Occipital lobe (tissue), 2 donors: ENCODE data around the gene SNURF. TPM values are rescaled to one million over a fixed set of nuclear protein-coding genes. Genes with fewer than 3 reads are reported as not detected.
"Not testable (repeated sequence)": the region's sequence is repeated elsewhere in the genome, so short reads cannot be mapped to it uniquely, and the experiment has no call there.

Source experiments
- DNase-seq: peaks from one replicate; lab custom pipeline; 2025; lab: John Stamatoyannopoulos, UW
- total RNA-seq: library from RNA; depleted of rRNA; stranded (reverse); fragments of >200 nt; gene quantifications from one replicate; pipeline ENCODE4 v1.2.3, GENCODE V29; 2014

SNURF gene
- 51.9 TPM for total RNA-seq

- DNase-seq = peak; percentile 63
Observed at GRCh38 chr15:24954783-24955530, at the start of gene SNURF, which contains the start of gene SNRPN. TSS of gene SNURF (plus strand) at chr15:24954987. CDS start at chr15:24955049, 62 bp downstream. TSS of gene SNRPN (plus strand) at chr15:24954987. CDS start at chr15:24974454, 19,467 bp downstream.

GRCh38 chr15:24916305-24917009 is 38.3 kb upstream of the SNURF start:
- no peak for DNase-seq

- no peak for DNase-seq
Observed at GRCh38 chr15:24917431-24917830, 37.4 kb upstream of the SNURF start.

- DNase-seq = no peak
Observed at GRCh38 chr15:24919446-24919845, 35.3 kb upstream of the SNURF start.

- not testable (repeated sequence) for DNase-seq
Observed at GRCh38 chr15:24922781-24923180, 32.0 kb upstream of the SNURF start.

DNA sequence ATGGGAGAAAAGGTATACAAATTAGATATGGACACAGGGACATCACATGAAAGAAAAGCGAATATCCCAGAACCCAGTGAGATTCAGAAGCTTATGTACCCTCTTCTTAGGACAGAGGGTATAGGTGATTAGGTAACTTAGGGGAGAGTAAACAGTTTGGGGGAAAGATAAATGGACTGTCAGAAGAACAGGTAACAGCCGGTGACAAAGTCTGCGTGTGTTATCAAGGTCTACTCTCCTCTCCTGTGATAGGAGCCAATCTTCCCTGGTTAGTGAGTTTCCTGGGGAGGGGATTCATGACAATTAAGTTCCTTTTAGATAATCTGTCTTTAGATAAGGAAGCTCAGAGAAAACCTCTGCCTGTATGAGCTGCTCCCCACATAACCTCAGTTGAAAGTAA is 30.6 kb upstream of the SNURF start:
- no peak for DNase-seq

- DNase-seq = no peak
Observed at GRCh38 chr15:24924621-24925020, 30.2 kb upstream of the SNURF start.

DNA sequence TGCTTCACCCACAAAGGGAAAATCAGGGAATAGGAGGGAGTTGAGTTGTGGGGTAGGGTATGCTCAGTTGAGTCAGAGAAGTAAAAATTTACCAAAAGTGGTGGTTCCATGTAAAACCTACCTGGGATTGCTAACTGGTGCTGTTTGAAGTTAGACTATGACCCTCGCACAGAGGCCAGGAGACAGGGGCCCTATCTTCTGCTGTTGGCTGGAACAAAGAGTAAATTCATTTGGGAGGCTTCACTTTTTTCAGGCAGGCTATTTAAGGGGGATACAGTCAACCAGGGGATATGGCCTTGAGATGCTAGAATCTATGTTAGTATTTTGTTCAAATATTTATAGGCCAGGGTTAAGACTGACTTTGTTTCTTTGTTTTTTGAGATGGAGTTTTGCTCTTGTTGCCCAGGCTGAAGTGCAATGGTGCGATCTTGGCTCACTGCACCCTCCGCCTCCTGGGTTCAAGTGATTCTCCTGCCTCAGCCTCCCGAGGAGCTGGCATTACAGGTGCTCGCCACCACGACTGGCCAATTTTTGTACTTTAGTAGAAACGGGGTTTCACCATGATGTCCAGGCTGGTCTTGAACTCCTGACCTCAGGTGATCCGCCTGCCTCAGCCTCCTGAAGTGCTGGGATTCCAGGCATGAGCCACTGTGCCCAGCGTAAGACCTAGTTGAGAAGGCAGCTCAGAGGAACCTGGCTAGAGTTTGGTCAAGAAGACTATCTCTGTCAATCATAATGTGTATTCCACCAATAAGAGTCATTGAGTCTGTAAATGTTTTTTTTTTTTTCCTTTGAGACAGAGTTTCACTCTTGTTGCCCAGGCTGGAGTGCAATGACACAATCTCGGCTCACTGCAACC is 22.7 kb upstream of the SNURF start:
- not testable (repeated sequence) for DNase-seq

- no peak for DNase-seq
Observed at GRCh38 chr15:24933716-24934115, 21.1 kb upstream of the SNURF start.

- DNase-seq = not testable (repeated sequence)
Observed at GRCh38 chr15:24938224-24938623, 16.6 kb upstream of the SNURF start.

GRCh38 chr15:24940236-24940635 is 14.6 kb upstream of the SNURF start:
- DNase-seq = no peak

- DNase-seq = no peak
Observed at GRCh38 chr15:24943361-24943760, 11.4 kb upstream of the SNURF start.

- DNase-seq = no peak
Observed at GRCh38 chr15:24944954-24945353, 9.8 kb upstream of the SNURF start.

- DNase-seq = no peak
Observed at GRCh38 chr15:24945711-24946110, 9.1 kb upstream of the SNURF start.

DNA sequence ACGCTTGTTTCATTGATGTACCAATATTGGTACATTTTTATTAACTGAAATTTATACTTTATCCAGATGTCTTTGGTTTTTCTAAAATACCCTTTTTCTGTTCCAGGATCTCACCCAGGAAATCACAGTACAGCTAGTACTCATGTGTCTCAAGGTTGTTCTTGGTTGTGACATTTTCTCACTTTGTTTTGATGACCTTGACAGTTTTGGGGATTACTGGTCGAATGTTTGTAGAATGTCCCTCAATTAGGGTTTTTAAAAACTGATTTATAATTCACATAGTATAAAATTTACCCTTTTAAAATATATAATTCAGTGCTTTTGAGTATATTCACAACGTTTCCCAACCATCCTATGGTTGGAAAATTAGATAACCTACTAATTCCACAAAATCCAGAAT is 6.3 kb upstream of the SNURF start:
- no peak for DNase-seq

DNA sequence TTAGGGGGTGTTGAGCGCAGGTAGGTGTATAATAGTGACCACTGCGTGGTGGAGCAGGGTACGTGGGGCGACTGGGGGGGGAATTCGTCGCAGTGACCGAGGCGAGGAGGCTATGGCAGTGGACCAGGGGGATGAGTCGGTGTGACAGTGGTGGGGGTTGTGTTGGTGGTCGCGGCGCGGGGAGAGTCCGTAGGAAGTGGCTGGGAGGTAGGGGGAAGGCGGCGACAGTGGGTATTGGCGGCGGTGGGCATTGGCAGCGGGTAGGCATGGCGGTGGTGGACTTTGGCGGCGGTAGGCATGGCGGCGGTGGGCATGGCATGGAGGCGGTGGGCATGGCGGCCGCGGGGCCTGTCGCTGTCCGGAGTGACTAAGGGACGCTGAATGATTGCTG is 739 bp downstream of the SNURF start:
- no peak for DNase-seq

DNA sequence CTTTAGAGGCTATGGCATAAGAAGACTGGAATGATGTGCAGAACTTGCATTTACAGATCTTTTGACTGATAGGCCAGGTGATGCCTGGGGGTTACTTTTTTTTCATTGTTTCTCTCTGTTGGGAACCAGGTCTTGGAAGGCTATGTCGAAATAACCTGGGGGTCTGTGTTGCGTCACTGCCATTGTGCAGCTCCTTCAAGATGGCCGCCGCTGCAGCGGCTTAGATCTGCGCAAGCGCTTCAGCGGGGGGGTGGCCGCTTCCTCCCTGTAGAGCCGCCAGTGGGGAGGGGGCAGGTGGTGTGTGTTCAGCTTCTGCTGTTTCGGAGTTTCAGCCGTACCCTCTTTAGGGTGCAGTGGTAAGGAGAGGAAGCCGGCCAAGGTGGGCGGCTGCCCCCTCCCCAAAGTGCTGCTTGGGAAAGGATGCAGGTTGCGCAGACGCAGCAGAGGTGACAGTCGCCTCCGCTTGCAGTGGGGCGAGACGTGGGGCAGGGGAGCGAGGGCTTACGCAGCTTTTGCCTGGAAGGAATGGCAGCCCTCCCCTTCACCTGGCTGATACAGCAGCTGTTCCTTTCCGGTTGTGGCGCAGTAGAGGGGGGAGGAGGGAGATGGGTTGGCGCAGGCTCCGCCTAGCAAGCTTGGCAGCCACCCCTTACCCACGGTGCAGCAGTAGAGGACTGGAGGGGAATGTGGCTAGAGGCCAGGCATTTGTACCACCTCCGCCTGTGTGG is 1.5 kb downstream of the SNURF start:
- peak; percentile 58 for DNase-seq

DNA sequence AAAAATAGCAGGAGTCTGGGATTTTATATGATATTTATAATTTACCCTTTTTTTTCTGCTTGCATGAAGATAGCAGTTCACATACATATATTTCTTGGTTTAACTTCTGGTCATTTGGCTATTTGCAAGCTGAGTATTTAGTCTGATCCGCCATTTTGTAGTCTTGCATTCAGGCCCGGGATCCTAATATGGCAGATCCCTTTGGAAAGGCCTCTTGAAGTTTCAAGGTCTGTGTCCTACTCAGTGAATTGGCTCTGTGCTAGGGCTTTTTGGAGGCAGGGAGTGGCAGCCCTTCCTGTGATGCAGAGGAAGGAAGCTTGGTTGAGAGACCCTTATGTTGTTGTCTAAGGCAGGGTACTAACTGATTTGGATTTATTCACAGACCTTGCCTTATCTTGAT is 2.9 kb downstream of the SNURF start:
- DNase-seq = no peak

- no peak for DNase-seq
Observed at GRCh38 chr15:24961967-24962366, 7.2 kb downstream of the SNURF start.

DNA sequence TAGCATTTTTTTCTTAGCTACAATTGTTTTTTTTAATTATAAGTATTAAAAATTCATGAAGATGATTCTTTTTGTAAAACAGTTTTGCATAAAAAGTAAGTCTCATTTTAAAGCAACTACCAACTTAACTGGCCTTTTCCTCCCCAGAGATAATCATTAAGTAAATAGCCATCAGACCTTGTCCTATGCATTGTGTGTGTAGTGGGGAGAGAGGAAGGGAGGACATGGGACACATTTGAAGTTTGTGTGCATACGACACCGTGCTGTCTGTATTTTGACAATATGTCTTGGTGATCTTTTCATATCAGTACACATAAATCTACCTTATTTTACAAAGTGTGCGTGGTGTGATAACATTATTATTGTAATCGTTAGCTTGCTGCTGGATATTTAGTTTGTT is 8.1 kb downstream of the SNURF start:
- no peak for DNase-seq

- DNase-seq = no peak
Observed at GRCh38 chr15:24966364-24967103, 11.7 kb downstream of the SNURF start.
